GM18507 (cell line): ENCODE results near the gene FCN3.

Experiments
- DNase-seq: peaks from one replicate; pipeline ENCODE4 v3.0.0; 2011; ENCODE audit warnings: low read depth; ENCODE audit not compliant: insufficient read length; ENCODE audit errors: extremely low spot score
- FAIRE-seq: peaks from 2 replicates; lab custom pipeline; 2011; peaks lifted over from hg19 to GRCh38; lab: Jason Lieb, UNC

The FCN3 gene

GRCh38 chr1:27381969-27382762 is 7.5 kb upstream of the FCN3 start:
- no peak for FAIRE-seq
- DNase-seq: no peak

- no peak for FAIRE-seq
- DNase-seq: no peak
These were observed 6.4 kb upstream of the FCN3 start for GRCh38 chr1:27380766-27381733.

- FAIRE-seq: no peak
- no peak for DNase-seq
These were observed 5.6 kb upstream of the FCN3 start for GRCh38 chr1:27380224-27380623.

- no peak for DNase-seq
- FAIRE-seq: no peak
These were observed 5.0 kb upstream of the FCN3 start for GRCh38 chr1:27379564-27380122.

- FAIRE-seq: no peak
- DNase-seq: no peak
These were observed 3.3 kb upstream of the FCN3 start for GRCh38 chr1:27377760-27378495.

GRCh38 chr1:27372808-27373690 is 1.6 kb downstream of the FCN3 start:
- DNase-seq (no peak), FAIRE-seq (no peak)

- no peak for FAIRE-seq
These were observed 2.4 kb downstream of the FCN3 start for GRCh38 chr1:27372022-27372807.

GRCh38 chr1:27368869-27369582 is 5.6 kb downstream of the FCN3 start:
- FAIRE-seq: no peak

More at GRCh38 chr1:27372022-27372807, 2.4 kb downstream of the FCN3 start:
- no peak for DNase-seq

GRCh38 chr1:27367160-27367650 is 7.4 kb downstream of the FCN3 start:
- FAIRE-seq (no peak), DNase-seq (no peak)

More at GRCh38 chr1:27368869-27369582, 5.6 kb downstream of the FCN3 start:
- no peak for DNase-seq

- DNase-seq: no peak
- FAIRE-seq: no peak
These were observed 8.0 kb downstream of the FCN3 start, which contains the start of gene MAP3K6 for GRCh38 chr1:27366411-27367159. Gene MAP3K6 (minus strand): TSS chr1:27366961. CDS start chr1:27366597, 364 bp downstream.

- FAIRE-seq: no peak
These were observed 8.6 kb downstream of the FCN3 start for GRCh38 chr1:27366113-27366410.

GRCh38 chr1:27365372-27366112 is 9.1 kb downstream of the FCN3 start:
- FAIRE-seq (peak; percentile 89), DNase-seq (peak; percentile 77)

More at GRCh38 chr1:27366113-27366410, 8.6 kb downstream of the FCN3 start:
- DNase-seq: no peak

GRCh38 chr1:27364696-27365371 is 9.8 kb downstream of the FCN3 start:
- no peak for FAIRE-seq
- DNase-seq: no peak

GRCh38 chr1:27363766-27364695 is 10.6 kb downstream of the FCN3 start:
- FAIRE-seq (no peak), DNase-seq (no peak)
